ENCODE results near the gene ADSL. TPM values are rescaled to one million over a fixed set of nuclear protein-coding genes. Genes with fewer than 3 reads are reported as not detected.
A peak's percentile ranks its signal among the peaks of the same experiment; 100 is the strongest.

ADSL gene
- total RNA-seq, 1 donor from 2014 or later = 120 TPM

GRCh38 chr22:40407021-40407761, 60.9 kb downstream of the ADSL start:
- H3K36me3 Mint-ChIP-seq (ENCODE audit: low read depth) = peaks cover 7% of the 10 kb centered on the region
- no peak for TF ChIP-seq CTCF (conservative IDR thresholded peaks at IDR 0.05)
- no peaks in the 10 kb centered on the region for H3K27me3 Mint-ChIP-seq (ENCODE audit: low read depth)
- no peaks in the 10 kb centered on the region for H3K4me1 Mint-ChIP-seq
- H3K9me3 Mint-ChIP-seq = no peaks in the 10 kb centered on the region
- H3K27ac Mint-ChIP-seq (ENCODE audit: unreplicated experiment) = no peak overlapping the region
- DNase-seq (ENCODE audit: low read depth, low spot score) = no peak
- H3K4me3 Mint-ChIP-seq = no peak overlapping the region

- Mint-ChIP-seq H3K27ac (ENCODE audit: unreplicated experiment) (no peak overlapping the region), H3K36me3 (ENCODE audit: low read depth) (peaks cover 8% of the 10 kb centered on the region)
- DNase-seq (ENCODE audit: low read depth, low spot score) = no peak
Measured at GRCh38 chr22:40407831-40408717, 61.8 kb downstream of the ADSL start.

GRCh38 chr22:40408718-40409612, 62.7 kb downstream of the ADSL start:
- TF ChIP-seq CTCF (conservative IDR thresholded peaks at IDR 0.05) = no peak
- DNase-seq (ENCODE audit: low read depth, low spot score) = no peak
- H3K36me3 Mint-ChIP-seq (ENCODE audit: low read depth) = peaks cover 3% of the 10 kb centered on the region
- no peaks in the 10 kb centered on the region for H3K27me3 Mint-ChIP-seq (ENCODE audit: low read depth)
- H3K9me3 Mint-ChIP-seq = no peaks in the 10 kb centered on the region
- H3K4me1 Mint-ChIP-seq = no peaks in the 10 kb centered on the region
- no peak overlapping the region for H3K27ac Mint-ChIP-seq (ENCODE audit: unreplicated experiment)
- no peak overlapping the region for H3K4me3 Mint-ChIP-seq

More at GRCh38 chr22:40407831-40408717, 61.8 kb downstream of the ADSL start:
- Mint-ChIP-seq H3K4me1 (no peaks in the 10 kb centered on the region), H3K27me3 (ENCODE audit: low read depth) (no peaks in the 10 kb centered on the region), H3K4me3 (no peak overlapping the region), H3K9me3 (no peaks in the 10 kb centered on the region)
- TF ChIP-seq CTCF (conservative IDR thresholded peaks at IDR 0.05) = no peak

GRCh38 chr22:40409613-40410113, 63.4 kb downstream of the ADSL start:
- Mint-ChIP-seq H3K36me3 (ENCODE audit: low read depth) (peaks cover 3% of the 10 kb centered on the region), H3K9me3 (no peaks in the 10 kb centered on the region), H3K27ac (ENCODE audit: unreplicated experiment) (no peak overlapping the region), H3K4me3 (peak overlapping the region; percentile 47), H3K4me1 (no peaks in the 10 kb centered on the region), H3K27me3 (ENCODE audit: low read depth) (no peaks in the 10 kb centered on the region)
- no peak for TF ChIP-seq CTCF (conservative IDR thresholded peaks at IDR 0.05)
- DNase-seq (ENCODE audit: low read depth, low spot score) = no peak

- Mint-ChIP-seq H3K4me3 (peak overlapping the region; percentile 47), H3K36me3 (ENCODE audit: low read depth) (peaks cover 3% of the 10 kb centered on the region), H3K27me3 (ENCODE audit: low read depth) (no peaks in the 10 kb centered on the region), H3K9me3 (no peaks in the 10 kb centered on the region), H3K4me1 (no peaks in the 10 kb centered on the region), H3K27ac (ENCODE audit: unreplicated experiment) (peak overlapping the region; percentile 19)
- DNase-seq (ENCODE audit: low read depth, low spot score) = no peak
- no peak for TF ChIP-seq CTCF (conservative IDR thresholded peaks at IDR 0.05)
Measured at GRCh38 chr22:40410272-40410671, 64.0 kb downstream of the ADSL start.
